HG03196 (cell line): ENCODE results near the gene CHST2.

Experiments used
- ATAC-seq: cut with Tn5 transposase; IDR thresholded peaks from one replicate; pipeline ENCODE4 v1.9.1; 2021; ENCODE audit not compliant: unreplicated experiment

CHST2 gene

GRCh38 chr3:143128227-143128955 lies 8.8 kb downstream of the CHST2 start:
- ATAC-seq = no peak

- no peak for ATAC-seq
Measured at GRCh38 chr3:143132246-143132980, 12.8 kb downstream of the CHST2 start.

- ATAC-seq = no peak
Measured at GRCh38 chr3:143134471-143134870, 14.9 kb downstream of the CHST2 start.

- ATAC-seq = no peak
Measured at GRCh38 chr3:143135150-143135549, 15.6 kb downstream of the CHST2 start.

GRCh38 chr3:143137435-143138036 lies 18.0 kb downstream of the CHST2 start:
- ATAC-seq = no peak

GRCh38 chr3:143138953-143139352 lies 19.4 kb downstream of the CHST2 start:
- no peak for ATAC-seq

GRCh38 chr3:143139762-143140161 lies 20.2 kb downstream of the CHST2 start:
- no peak for ATAC-seq

- no peak for ATAC-seq
Measured at GRCh38 chr3:143140550-143140949, 21.0 kb downstream of the CHST2 start.

- ATAC-seq = no peak
Measured at GRCh38 chr3:143142354-143142753, 22.8 kb downstream of the CHST2 start.

GRCh38 chr3:143145906-143146305 lies 26.3 kb downstream of the CHST2 start:
- no peak for ATAC-seq

- ATAC-seq = no peak
Measured at GRCh38 chr3:143146486-143147274, 27.1 kb downstream of the CHST2 start.

- no peak for ATAC-seq
Measured at GRCh38 chr3:143147707-143148106, 28.1 kb downstream of the CHST2 start.

GRCh38 chr3:143150071-143150470 lies 30.5 kb downstream of the CHST2 start:
- no peak for ATAC-seq

GRCh38 chr3:143151004-143151731 lies 31.6 kb downstream of the CHST2 start:
- no peak for ATAC-seq

- no peak for ATAC-seq
Measured at GRCh38 chr3:143152043-143152442, 32.5 kb downstream of the CHST2 start.

- ATAC-seq = no peak
Measured at GRCh38 chr3:143155756-143156155, 36.2 kb downstream of the CHST2 start.

GRCh38 chr3:143158014-143158988 lies 38.7 kb downstream of the CHST2 start:
- ATAC-seq = peak; percentile 82

GRCh38 chr3:143160437-143160836 lies 40.9 kb downstream of the CHST2 start:
- ATAC-seq = no peak

GRCh38 chr3:143163562-143164100 lies 44.1 kb downstream of the CHST2 start:
- no peak for ATAC-seq
